Naive B cell (primary cell): ENCODE data around the gene KPNB1. TPM values are rescaled to one million over a fixed set of nuclear protein-coding genes. Genes with fewer than 3 reads are reported as not detected.
A peak's percentile ranks its signal among the peaks of the same experiment; 100 is the strongest.

ENCODE experiments used
- ATAC-seq, 2 donors: fragments of 150-1000 bp; cut with Tn5 transposase; 2 replicates each; pipeline ENCODE4 v1.10.0; 2021; ENCODE audit warnings: low read depth in 2 of 2, mild to moderate bottlenecking in 2 of 2, moderate library complexity in 2 of 2
- DNase-seq: peaks from one replicate; pipeline ENCODE4 v3.0.0; 2022
- H3K27ac Mint-ChIP-seq, 6 donors: one replicate each; pipeline ENCODE4 v1.8.0; 2020 to 2022; ENCODE audit warnings: mild to moderate bottlenecking in 6 of 6, mixed read lengths in 6 of 6, moderate library complexity in 5 of 6, inconsistent platforms in 2 of 6
- H3K27me3 Mint-ChIP-seq, 3 donors: one replicate each; pipeline ENCODE4 v1.8.0; 2021 to 2022; ENCODE audit warnings: mixed read lengths in 3 of 3, mild to moderate bottlenecking in 1 of 3
- H3K36me3 Mint-ChIP-seq, 2 donors: one replicate each; pipeline ENCODE4 v1.8.0; 2020 to 2022; ENCODE audit warnings: mixed read lengths in 2 of 2, inconsistent platforms in 1 of 2, mild to moderate bottlenecking in 1 of 2
- H3K4me1 Mint-ChIP-seq, 3 donors: one replicate each; pipeline ENCODE4 v1.8.0; 2020 to 2022; ENCODE audit warnings: mixed read lengths in 3 of 3, inconsistent platforms in 1 of 3, mild to moderate bottlenecking in 1 of 3, moderate library complexity in 1 of 3
- H3K4me3 Mint-ChIP-seq, 8 donors: one replicate each; pipeline ENCODE4 v1.8.0; 2020 to 2022; ENCODE audit warnings: mild to moderate bottlenecking in 8 of 8, mixed read lengths in 8 of 8, moderate library complexity in 8 of 8, inconsistent platforms in 2 of 8
- H3K9me3 Mint-ChIP-seq, 7 donors: one replicate each; pipeline ENCODE4 v1.8.0; 2020 to 2022; ENCODE audit warnings: mixed read lengths in 7 of 7, mild to moderate bottlenecking in 5 of 7, inconsistent platforms in 2 of 7, moderate library complexity in 1 of 7
- polyA plus RNA-seq, 6 donors: library from polyadenylated mRNA; unstranded; fragments of 300-500 nt; fragmentation: Illumina TruSeq; gene quantifications; one replicate each; pipeline ENCODE4 v1.2.3, GENCODE V29; 2021; ENCODE audit warnings: low read depth in 6 of 6

KPNB1 gene
- polyA plus RNA-seq, 6 donors from 2014 or later: 6.4 to 33.5 (median 30.6) TPM

- ATAC-seq (no peak), DNase-seq (no peak)
- Mint-ChIP-seq H3K27ac (peak overlapping the region in 1 of 6 donors; percentile 50), H3K27me3 (no peaks in the 10 kb centered on the region), H3K9me3 (no peaks in the 10 kb centered on the region), H3K4me1 (peaks cover 52 to 58% (median 58%) of the 10 kb centered on the region in 3 donors), H3K4me3 (peak overlapping the region in 2 of 8 donors; percentile 2 to 44), H3K36me3 (no peaks in the 10 kb centered on the region)
Measured at GRCh38 chr17:47699536-47699840, 49.8 kb downstream of the KPNB1 start.

DNA sequence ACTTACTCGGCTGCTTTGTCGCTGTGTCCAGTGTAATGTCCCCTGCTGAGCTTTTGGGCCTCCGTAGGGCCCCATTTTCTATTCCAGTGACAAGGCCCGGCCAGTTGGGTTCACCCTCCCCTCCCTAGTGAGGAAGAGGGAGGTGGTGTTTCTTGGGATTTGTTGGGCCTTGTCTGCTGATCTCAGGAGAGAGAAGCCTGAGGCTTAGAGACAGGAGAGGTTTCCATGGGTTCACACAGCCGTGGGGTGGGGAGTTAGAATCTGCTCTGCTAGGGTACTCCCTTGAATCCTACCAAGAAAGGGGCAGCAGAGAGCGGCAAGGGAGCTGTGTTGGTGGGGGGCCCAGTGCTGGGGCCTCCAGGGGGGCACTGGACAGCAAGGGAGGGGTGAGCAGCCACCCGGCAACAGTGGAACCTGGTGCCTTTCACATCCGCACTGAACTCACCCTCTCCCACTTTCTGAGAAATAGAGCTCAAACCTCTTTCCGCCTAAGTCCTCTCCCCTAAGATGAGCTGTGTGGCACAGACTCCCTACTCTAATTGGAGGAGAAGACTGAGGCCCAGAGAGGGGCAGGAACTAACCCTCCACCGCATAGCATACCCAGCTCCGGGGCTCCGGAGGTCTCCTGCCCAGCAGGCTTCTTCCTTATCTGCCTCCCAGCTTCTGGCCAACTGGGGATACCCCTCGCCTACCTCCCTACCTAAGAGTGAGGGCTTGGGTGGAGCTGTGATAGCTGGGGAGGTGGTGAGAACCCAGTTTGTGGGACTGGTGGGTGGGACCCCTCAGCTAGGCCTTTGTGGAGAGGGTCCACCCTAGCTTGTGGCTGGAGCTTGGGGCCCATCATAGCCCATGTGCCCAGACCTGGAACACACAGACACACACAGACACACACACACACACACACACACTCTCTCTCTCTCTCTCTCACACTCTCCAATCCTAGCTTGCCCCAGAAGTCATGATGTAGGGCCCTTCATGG, 51.0 kb downstream of the KPNB1 start:
- H3K27me3 Mint-ChIP-seq: no peaks in the 10 kb centered on the region
- H3K36me3 Mint-ChIP-seq: no peaks in the 10 kb centered on the region
- H3K4me3 Mint-ChIP-seq: peak overlapping the region in 1 of 8 donors; percentile 5
- ATAC-seq (no peak), DNase-seq (no peak)
- peak overlapping the region in 2 of 6 donors; percentile 69 for H3K27ac Mint-ChIP-seq
- peaks cover 55 to 63% (median 60%) of the 10 kb centered on the region in 3 donors for H3K4me1 Mint-ChIP-seq
- H3K9me3 Mint-ChIP-seq: no peaks in the 10 kb centered on the region

GRCh38 chr17:47701608-47702007, 51.9 kb downstream of the KPNB1 start:
- no peaks in the 10 kb centered on the region for H3K9me3 Mint-ChIP-seq
- H3K4me3 Mint-ChIP-seq: peak overlapping the region in 3 of 8 donors; percentile 7 to 57 (median 50)
- no peaks in the 10 kb centered on the region for H3K27me3 Mint-ChIP-seq
- peak overlapping the region in 2 of 6 donors; percentile 44 to 69 for H3K27ac Mint-ChIP-seq
- peaks cover 61 to 64% (median 63%) of the 10 kb centered on the region in 3 donors for H3K4me1 Mint-ChIP-seq
- no peaks in the 10 kb centered on the region for H3K36me3 Mint-ChIP-seq
- DNase-seq (no peak), ATAC-seq (no peak)

DNA sequence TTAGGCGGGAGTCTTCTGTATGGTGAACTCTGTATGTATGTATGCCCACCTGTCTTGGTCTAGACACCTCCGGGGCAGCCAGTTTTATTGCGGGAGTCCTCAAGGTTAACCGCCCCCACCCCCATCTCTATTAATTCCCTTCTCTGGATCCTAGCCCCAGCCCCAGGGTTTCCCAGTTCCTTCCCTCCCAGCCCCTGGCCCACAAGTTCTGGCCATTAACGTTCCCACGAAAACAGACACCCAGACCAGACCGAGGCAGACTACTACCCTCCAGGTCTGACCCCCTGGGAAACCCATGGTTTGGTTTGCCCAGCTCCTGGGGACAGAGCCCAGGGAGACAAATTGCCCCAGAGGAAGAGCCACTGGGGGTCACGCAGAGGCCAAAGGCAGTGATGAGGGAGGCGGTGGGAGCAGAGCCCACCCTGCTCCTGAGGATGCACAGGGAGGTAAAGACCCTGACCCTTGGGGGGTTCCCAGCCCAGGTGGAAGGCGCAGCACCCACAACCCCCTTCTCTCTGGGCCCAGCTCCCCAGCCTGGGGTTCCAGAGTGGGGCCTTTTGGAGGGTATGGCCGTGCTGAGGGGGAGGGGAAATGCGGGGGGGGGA, 52.8 kb downstream of the KPNB1 start:
- Mint-ChIP-seq H3K27ac (peak overlapping the region in 4 of 6 donors; percentile 32 to 80 (median 46)), H3K36me3 (no peaks in the 10 kb centered on the region), H3K4me3 (peak overlapping the region in 7 of 8 donors; percentile 18 to 83 (median 67)), H3K27me3 (no peaks in the 10 kb centered on the region), H3K4me1 (peaks cover 65 to 69% (median 66%) of the 10 kb centered on the region in 3 donors), H3K9me3 (no peaks in the 10 kb centered on the region)
- DNase-seq (no peak), ATAC-seq (no peak)

GRCh38 chr17:47703191-47703591, 53.5 kb downstream of the KPNB1 start:
- DNase-seq: peak; percentile 35
- Mint-ChIP-seq H3K4me3 (peak overlapping the region; percentile 68 to 90 (median 78)), H3K9me3 (no peaks in the 10 kb centered on the region)

DNA sequence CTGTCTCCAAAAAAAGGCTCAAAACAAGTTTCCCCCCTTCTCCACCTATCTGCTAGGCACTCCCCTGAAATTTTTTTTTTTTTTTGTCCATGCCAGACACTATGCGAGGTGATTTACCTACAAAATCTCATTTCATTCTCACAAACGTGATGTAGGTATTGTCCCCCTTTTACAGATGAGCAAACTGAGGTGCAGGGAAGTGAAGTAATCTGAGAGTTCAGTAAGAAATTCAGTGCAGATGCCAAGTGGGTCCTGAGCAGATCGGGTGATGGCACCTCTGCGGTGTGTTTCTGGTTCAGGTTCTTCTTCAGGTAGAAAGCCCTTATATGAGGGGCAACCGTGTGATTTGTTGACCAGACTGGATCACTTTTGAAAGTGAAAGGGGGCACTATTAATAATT, 54.0 kb downstream of the KPNB1 start:
- peaks cover 63 to 68% (median 63%) of the 10 kb centered on the region in 3 donors for H3K4me1 Mint-ChIP-seq
- H3K27me3 Mint-ChIP-seq: no peaks in the 10 kb centered on the region
- peak overlapping the region; percentile 68 to 90 (median 78) for H3K4me3 Mint-ChIP-seq
- ATAC-seq (peak in 1 of 2 donors; percentile 3), DNase-seq (no peak)
- H3K27ac Mint-ChIP-seq: peak overlapping the region in 5 of 6 donors; percentile 14 to 86 (median 42)
- H3K9me3 Mint-ChIP-seq: no peaks in the 10 kb centered on the region
- H3K36me3 Mint-ChIP-seq: no peaks in the 10 kb centered on the region

More at GRCh38 chr17:47703191-47703591, 53.5 kb downstream of the KPNB1 start:
- Mint-ChIP-seq H3K36me3 (no peaks in the 10 kb centered on the region), H3K4me1 (peaks cover 65 to 71% (median 68%) of the 10 kb centered on the region in 3 donors), H3K27ac (peak overlapping the region in 4 of 6 donors; percentile 14 to 86 (median 50)), H3K27me3 (no peaks in the 10 kb centered on the region)
- peak; percentile 52 to 56 for ATAC-seq

DNA sequence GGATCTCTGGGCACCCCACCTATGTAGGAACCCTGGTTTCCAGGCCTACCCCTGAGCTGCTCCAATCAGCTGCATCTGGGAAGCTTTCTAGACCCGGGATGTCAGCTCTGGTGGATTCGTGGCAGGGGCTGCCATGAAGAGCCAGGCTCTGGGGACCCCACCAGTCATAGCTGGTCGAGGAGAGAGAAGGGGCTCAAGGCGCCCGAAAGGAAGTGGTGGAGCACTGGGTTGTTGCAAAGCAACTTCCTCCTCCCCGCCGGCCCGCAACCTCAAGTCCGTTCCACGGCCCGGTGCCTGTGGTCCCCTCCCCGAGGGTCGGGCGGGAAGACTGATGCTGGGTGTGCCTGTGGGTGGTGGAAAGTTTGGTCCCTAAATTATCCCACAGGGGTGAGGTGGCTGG, 54.4 kb downstream of the KPNB1 start:
- Mint-ChIP-seq H3K4me1 (peaks cover 59 to 66% (median 60%) of the 10 kb centered on the region in 3 donors), H3K36me3 (no peaks in the 10 kb centered on the region), H3K9me3 (no peaks in the 10 kb centered on the region), H3K4me3 (peak overlapping the region; percentile 68 to 90 (median 78)), H3K27me3 (no peaks in the 10 kb centered on the region), H3K27ac (peak overlapping the region; percentile 14 to 87 (median 80))
- DNase-seq: peak; percentile 44
- ATAC-seq: peak; percentile 48 to 67

DNA sequence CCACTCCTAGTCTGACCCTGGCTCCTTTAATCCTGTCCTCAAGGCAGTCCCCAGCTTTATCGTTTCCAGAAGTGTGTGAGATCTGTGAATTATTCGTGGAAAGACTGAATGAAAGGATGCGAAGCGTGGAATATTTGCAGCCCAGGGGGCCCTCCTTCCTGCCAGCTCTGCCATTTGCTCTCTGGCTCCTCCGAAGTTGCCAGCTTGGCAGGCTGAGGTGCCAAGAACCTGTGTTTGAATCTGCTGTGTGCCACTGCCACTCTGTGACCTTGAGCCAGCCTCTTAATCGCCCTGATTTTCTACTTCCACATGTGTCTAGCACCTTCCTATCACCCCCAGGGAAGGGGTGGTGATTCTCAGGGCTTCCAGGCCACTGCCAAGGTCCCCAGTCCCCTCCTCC, 55.0 kb downstream of the KPNB1 start:
- Mint-ChIP-seq H3K9me3 (no peaks in the 10 kb centered on the region), H3K4me3 (peak overlapping the region in 6 of 8 donors; percentile 31 to 89 (median 76)), H3K36me3 (no peaks in the 10 kb centered on the region), H3K27ac (peak overlapping the region in 2 of 6 donors; percentile 83 to 86), H3K4me1 (peaks cover 59 to 65% (median 60%) of the 10 kb centered on the region in 3 donors), H3K27me3 (no peaks in the 10 kb centered on the region)
- ATAC-seq (no peak), DNase-seq (no peak)

GRCh38 chr17:47705536-47706530, 56.1 kb downstream of the KPNB1 start:
- H3K4me1 Mint-ChIP-seq: peaks cover 59 to 65% (median 64%) of the 10 kb centered on the region in 3 donors
- no peaks in the 10 kb centered on the region for H3K9me3 Mint-ChIP-seq
- peak; percentile 3 to 13 for ATAC-seq
- peak overlapping the region in 6 of 8 donors; percentile 43 to 89 (median 70) for H3K4me3 Mint-ChIP-seq
- no peaks in the 10 kb centered on the region for H3K27me3 Mint-ChIP-seq
- H3K36me3 Mint-ChIP-seq: peaks cover 0 to 7% of the 10 kb centered on the region in 2 donors
- no peak for DNase-seq
- H3K27ac Mint-ChIP-seq: peak overlapping the region in 5 of 6 donors; percentile 8 to 90 (median 58)

DNA sequence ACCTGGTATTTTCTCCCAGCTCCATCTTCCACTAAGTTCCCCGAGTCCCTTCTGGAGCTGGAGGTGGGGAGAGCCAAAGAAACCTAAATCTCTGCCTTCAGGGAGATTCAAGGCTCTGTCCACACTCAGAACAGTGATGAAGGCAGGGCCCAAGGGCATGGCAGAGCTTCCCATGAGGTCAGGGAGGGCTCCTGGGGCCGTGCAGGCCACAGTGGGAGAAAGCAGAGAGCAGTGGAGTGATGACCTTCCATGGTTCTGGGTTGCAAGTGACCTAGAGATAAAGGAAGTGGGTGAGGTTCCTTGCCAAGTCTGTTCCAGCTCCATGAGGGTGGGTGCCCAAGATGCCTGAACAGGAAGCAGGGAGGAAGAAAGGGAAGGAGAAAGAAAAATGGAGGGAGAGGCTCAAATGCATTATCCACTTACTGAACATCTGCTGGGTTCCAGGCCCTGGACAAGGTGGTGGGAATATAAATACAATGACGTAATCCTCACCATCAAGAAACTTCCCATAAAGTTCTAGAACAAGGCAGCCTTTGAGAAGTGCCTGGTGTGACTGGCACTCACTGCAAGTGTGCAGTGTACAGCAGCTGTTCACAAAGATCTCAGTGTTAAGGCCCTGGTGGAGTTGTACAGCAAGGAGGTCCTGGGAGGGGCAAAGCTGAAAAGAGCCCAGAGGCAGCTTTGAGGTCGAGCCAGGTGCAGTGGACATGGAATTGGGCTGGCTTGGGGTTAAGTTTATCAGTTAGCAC, 57.5 kb downstream of the KPNB1 start:
- H3K4me3 Mint-ChIP-seq: peak overlapping the region in 2 of 8 donors; percentile 65 to 68
- H3K4me1 Mint-ChIP-seq: peaks cover 55 to 59% (median 57%) of the 10 kb centered on the region in 3 donors
- ATAC-seq (no peak), DNase-seq (no peak)
- no peaks in the 10 kb centered on the region for H3K9me3 Mint-ChIP-seq
- no peaks in the 10 kb centered on the region for H3K27me3 Mint-ChIP-seq
- H3K27ac Mint-ChIP-seq: peak overlapping the region in 2 of 6 donors; percentile 25 to 64
- peaks cover 0 to 7% of the 10 kb centered on the region in 2 donors for H3K36me3 Mint-ChIP-seq

GRCh38 chr17:47707884-47708283, 58.2 kb downstream of the KPNB1 start:
- peaks cover 0 to 7% of the 10 kb centered on the region in 2 donors for H3K36me3 Mint-ChIP-seq
- H3K9me3 Mint-ChIP-seq: no peaks in the 10 kb centered on the region
- no peak overlapping the region for H3K4me3 Mint-ChIP-seq
- DNase-seq (no peak), ATAC-seq (no peak)
- H3K27ac Mint-ChIP-seq: no peak overlapping the region
- no peaks in the 10 kb centered on the region for H3K27me3 Mint-ChIP-seq
- H3K4me1 Mint-ChIP-seq: peaks cover 55 to 61% (median 57%) of the 10 kb centered on the region in 3 donors

DNA sequence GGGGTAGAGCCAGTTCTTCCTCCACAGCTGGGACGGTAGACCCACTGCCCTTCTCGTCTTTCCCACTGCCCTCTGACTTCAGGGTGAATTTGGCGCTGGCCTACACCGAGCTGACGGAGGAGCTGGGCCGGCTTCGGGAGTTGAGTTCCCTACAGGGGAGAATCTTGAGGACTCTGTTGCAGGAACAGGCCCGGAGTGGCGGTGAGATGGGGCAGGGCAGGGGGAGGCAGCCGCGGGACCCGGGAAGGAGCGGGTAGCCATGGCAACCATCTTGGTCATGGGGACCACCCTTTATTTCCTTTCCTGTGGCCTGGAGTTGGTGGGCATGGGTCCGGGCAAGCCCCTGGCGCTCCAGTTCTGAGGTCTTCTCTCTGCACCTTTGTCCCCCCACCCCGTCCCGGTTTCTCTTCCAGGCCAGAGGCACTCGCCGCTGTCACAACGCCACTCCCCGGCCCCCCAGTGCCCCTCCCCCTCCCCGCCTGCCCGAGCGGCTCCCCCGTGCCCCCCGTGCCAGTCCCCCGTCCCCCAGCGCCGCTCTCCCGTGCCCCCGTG, 58.7 kb downstream of the KPNB1 start:
- no peak overlapping the region for H3K27ac Mint-ChIP-seq

More for the DNA sequence above, 58.7 kb downstream of the KPNB1 start:
- no peak for ATAC-seq
- no peak overlapping the region for H3K4me3 Mint-ChIP-seq
- no peak for DNase-seq
- H3K36me3 Mint-ChIP-seq: peaks cover 0 to 7% of the 10 kb centered on the region in 2 donors
- no peaks in the 10 kb centered on the region for H3K27me3 Mint-ChIP-seq
- peaks cover 56 to 61% (median 58%) of the 10 kb centered on the region in 3 donors for H3K4me1 Mint-ChIP-seq
- no peaks in the 10 kb centered on the region for H3K9me3 Mint-ChIP-seq
